Osteoblast (primary cell): ENCODE measurements around the gene TRAFD1. TPM values are rescaled to one million over a fixed set of nuclear protein-coding genes. Genes with fewer than 3 reads are reported as not detected.
A peak's percentile ranks its signal among the peaks of the same experiment; 100 is the strongest.

Experiments
- DNase-seq: peaks from one replicate; pipeline ENCODE4 v3.0.0; 2011; ENCODE audit warnings: low spot score, mixed read lengths; ENCODE audit not compliant: insufficient read length; ENCODE audit errors: missing footprints
- H2AFZ ChIP-seq: 2 replicates; pipeline ENCODE4 v1.6.0; 2011; ENCODE audit warnings: mild to moderate bottlenecking, low read length
- H3K27ac ChIP-seq: 2 replicates; pipeline ENCODE4 v1.5.1; 2011; ENCODE audit warnings: mild to moderate bottlenecking, low read depth, low read length, moderate library complexity
- H3K27me3 ChIP-seq: 2 replicates; pipeline ENCODE4 v1.6.0; 2012; ENCODE audit warnings: mild to moderate bottlenecking, control low read depth, inconsistent platforms, low read length, moderate library complexity; ENCODE audit not compliant: insufficient read depth
- H3K36me3 ChIP-seq: 2 replicates; pipeline ENCODE4 v1.5.1; 2011; ENCODE audit warnings: mild to moderate bottlenecking, low read length, control low read depth, moderate library complexity; ENCODE audit not compliant: insufficient read depth
- H3K4me1 ChIP-seq: 2 replicates; pipeline ENCODE4 v1.5.1; 2011; ENCODE audit warnings: mild to moderate bottlenecking, low read length, control low read depth, moderate library complexity; ENCODE audit not compliant: insufficient read depth
- H3K4me2 ChIP-seq: 2 replicates; pipeline ENCODE4 v1.6.0; 2011; ENCODE audit warnings: mild to moderate bottlenecking, low read length; ENCODE audit not compliant: insufficient read depth
- H3K4me3 ChIP-seq: fragments of 200-600 bp; sonication (generic); 3 replicates; pipeline ENCODE4 v1.5.1; 2012; ENCODE audit warnings: mild to moderate bottlenecking, low read length, inconsistent platforms; ENCODE audit not compliant: insufficient read depth
- H3K79me2 ChIP-seq: 2 replicates; pipeline ENCODE4 v1.6.0; 2012; ENCODE audit warnings: mild to moderate bottlenecking, low read length, control low read depth, inconsistent platforms; ENCODE audit not compliant: insufficient read depth
- H3K9me3 ChIP-seq: 2 replicates; pipeline ENCODE4 v1.5.1; 2011; ENCODE audit warnings: low read depth, low read length, control low read depth
- H4K20me1 ChIP-seq: 2 replicates; pipeline ENCODE4 v1.6.0; 2012; ENCODE audit warnings: mild to moderate bottlenecking, low read length, control low read depth; ENCODE audit not compliant: insufficient read depth
- CTCF ChIP-seq: IDR thresholded peaks from 2 replicates; pipeline ENCODE4 v1.5.1; 2011; ENCODE audit warnings: mild to moderate bottlenecking, low read depth, low read length, moderate library complexity; ENCODE audit errors: extremely low read depth
- total RNA-seq: library from RNA; depleted of rRNA; stranded (reverse); fragments of >200 nt; gene quantifications from 2 replicates; pipeline ENCODE4 v1.2.3, GENCODE V29; 2012

The TRAFD1 gene
- total RNA-seq, 1 donor = 40.5 TPM

- H3K4me2 ChIP-seq = no peak overlapping the region
- no peaks in the 10 kb centered on the region for H3K4me1 ChIP-seq
- no peak for DNase-seq
- H3K9me3 ChIP-seq = no peaks in the 10 kb centered on the region
- H2AFZ ChIP-seq = no peak overlapping the region
- no peaks in the 10 kb centered on the region for H4K20me1 ChIP-seq
- no peaks in the 10 kb centered on the region for H3K27me3 ChIP-seq
- no peaks in the 10 kb centered on the region for H3K79me2 ChIP-seq
- no peak overlapping the region for H3K27ac ChIP-seq
- no peak overlapping the region for H3K4me3 ChIP-seq
- peaks cover 50% of the 10 kb centered on the region for H3K36me3 ChIP-seq
- TF ChIP-seq CTCF = no peak
Measured at GRCh38 chr12:112194601-112195247, 69.4 kb downstream of the TRAFD1 start.

- Histone ChIP-seq H3K4me2 (no peak overlapping the region), H3K9me3 (no peaks in the 10 kb centered on the region), H3K4me3 (no peak overlapping the region), H3K36me3 (peaks cover 48% of the 10 kb centered on the region), H3K27ac (no peak overlapping the region), H3K4me1 (no peaks in the 10 kb centered on the region), H3K79me2 (no peaks in the 10 kb centered on the region), H2AFZ (no peak overlapping the region), H3K27me3 (no peaks in the 10 kb centered on the region), H4K20me1 (no peaks in the 10 kb centered on the region)
- DNase-seq = no peak
- TF ChIP-seq CTCF = no peak
Measured at GRCh38 chr12:112196196-112196875, 71.0 kb downstream of the TRAFD1 start.

GRCh38 chr12:112198120-112198733, 72.9 kb downstream of the TRAFD1 start:
- H3K27me3 ChIP-seq = no peaks in the 10 kb centered on the region
- no peaks in the 10 kb centered on the region for H3K4me1 ChIP-seq
- no peaks in the 10 kb centered on the region for H4K20me1 ChIP-seq
- no peak overlapping the region for H2AFZ ChIP-seq
- no peaks in the 10 kb centered on the region for H3K79me2 ChIP-seq
- peak; percentile 70 for TF ChIP-seq CTCF
- H3K36me3 ChIP-seq = peaks cover 39% of the 10 kb centered on the region
- H3K4me3 ChIP-seq = no peak overlapping the region
- H3K27ac ChIP-seq = no peak overlapping the region
- H3K9me3 ChIP-seq = no peaks in the 10 kb centered on the region
- peak; percentile 93 for DNase-seq
- no peak overlapping the region for H3K4me2 ChIP-seq

GRCh38 chr12:112199136-112199535, 73.8 kb downstream of the TRAFD1 start:
- no peak overlapping the region for H3K27ac ChIP-seq
- TF ChIP-seq CTCF = no peak
- no peak overlapping the region for H3K4me3 ChIP-seq
- H3K9me3 ChIP-seq = no peaks in the 10 kb centered on the region
- H3K27me3 ChIP-seq = no peaks in the 10 kb centered on the region
- no peak overlapping the region for H2AFZ ChIP-seq
- no peak overlapping the region for H3K4me2 ChIP-seq
- no peaks in the 10 kb centered on the region for H3K79me2 ChIP-seq
- no peaks in the 10 kb centered on the region for H4K20me1 ChIP-seq
- H3K4me1 ChIP-seq = no peaks in the 10 kb centered on the region
- peaks cover 37% of the 10 kb centered on the region for H3K36me3 ChIP-seq
- no peak for DNase-seq
